GM21717 (cell line): ENCODE results near the gene PHAF1.
A peak's percentile ranks its signal among the peaks of the same experiment; 100 is the strongest.

Source experiments
- ATAC-seq: cut with Tn5 transposase; IDR thresholded peaks from one replicate; pipeline ENCODE4 v1.9.1; 2021; ENCODE audit warnings: mild to moderate bottlenecking, moderate library complexity; ENCODE audit not compliant: unreplicated experiment

The PHAF1 gene

DNA sequence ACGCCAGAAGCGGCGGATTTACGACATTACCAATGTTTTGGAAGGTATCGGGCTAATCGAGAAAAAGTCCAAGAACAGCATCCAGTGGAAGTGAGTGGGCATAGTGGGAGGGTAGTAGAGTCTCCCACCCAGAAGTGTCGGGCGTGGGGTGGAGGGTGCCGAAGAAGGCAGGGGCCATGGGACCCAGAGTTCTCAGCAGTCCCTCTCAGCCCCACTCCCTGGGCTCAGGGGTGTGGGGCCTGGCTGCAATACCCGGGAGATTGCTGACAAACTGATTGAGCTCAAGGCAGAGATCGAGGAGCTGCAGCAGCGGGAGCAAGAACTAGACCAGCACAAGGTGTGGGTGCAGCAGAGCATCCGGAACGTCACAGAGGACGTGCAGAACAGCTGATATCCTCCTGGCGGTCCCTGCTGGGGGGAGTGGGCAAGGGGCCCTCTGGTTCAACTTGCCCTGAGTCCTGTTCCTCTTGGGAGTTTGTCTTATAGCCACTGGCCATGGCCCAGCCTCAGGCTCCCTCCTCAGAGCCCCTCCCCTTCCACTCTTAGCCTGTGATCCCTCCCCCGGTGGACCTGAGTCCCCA, 83.1 kb downstream of the PHAF1 start:
- peak; percentile 4 for ATAC-seq

DNA sequence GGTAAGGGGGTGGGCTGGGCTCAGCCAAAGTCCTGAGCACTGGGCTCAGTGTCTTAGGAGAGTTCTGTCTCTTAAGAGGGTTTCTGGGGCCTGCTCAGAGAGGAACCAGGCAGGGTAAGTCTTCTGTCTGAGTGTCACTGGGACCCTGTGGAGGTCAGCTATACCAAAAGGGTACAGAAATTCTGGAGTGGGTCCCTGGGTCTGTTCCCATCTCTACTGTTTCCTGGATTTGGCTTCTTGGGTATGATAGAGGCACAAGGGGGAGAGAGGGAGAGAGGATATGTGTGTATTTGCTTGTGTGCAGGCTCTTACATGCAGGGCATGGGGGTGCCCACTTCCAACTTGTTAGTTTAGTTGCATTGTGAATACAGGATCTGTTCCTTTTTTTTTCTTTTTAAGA, 83.8 kb downstream of the PHAF1 start:
- ATAC-seq = no peak

GRCh38 chr16:67194260-67194659, 84.5 kb downstream of the PHAF1 start:
- no peak for ATAC-seq

DNA sequence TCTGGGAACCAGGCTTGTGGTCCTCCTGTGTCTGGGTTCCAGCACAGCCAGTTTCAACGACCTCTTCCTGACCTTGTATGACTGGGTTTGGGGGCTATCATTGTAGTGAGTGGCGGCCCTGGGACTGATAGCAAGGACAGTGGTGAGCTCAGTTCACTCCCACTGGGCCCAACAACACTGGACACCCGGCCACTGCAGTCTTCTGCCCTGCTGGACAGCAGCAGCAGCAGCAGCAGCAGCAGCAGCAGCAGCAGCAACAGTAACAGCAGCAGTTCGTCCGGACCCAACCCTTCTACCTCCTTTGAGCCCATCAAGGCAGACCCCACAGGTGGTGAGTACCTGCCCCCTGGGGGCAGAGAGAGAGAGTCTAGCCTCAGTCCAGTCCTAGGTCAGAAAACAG, 85.9 kb downstream of the PHAF1 start:
- no peak for ATAC-seq

- no peak for ATAC-seq
These were observed 87.1 kb downstream of the PHAF1 start for GRCh38 chr16:67196881-67197280.

DNA sequence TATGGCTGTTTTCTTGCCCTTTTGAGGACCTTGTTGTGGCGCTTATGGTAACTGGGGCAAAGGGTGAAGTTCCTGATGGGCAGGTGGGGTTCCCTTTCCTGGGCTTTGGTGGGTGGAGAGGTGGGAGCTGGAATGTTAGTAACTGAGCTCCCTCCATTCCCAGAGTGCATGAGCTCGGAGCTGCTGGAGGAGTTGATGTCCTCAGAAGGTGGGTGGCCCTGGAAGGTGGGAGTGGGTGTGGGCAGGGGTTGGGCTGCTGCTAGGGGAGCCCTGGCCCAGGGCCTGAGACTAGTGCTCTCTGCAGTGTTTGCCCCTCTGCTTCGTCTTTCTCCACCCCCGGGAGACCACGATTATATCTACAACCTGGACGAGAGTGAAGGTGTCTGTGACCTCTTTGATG, 88.0 kb downstream of the PHAF1 start:
- no peak for ATAC-seq
